Activated CD4-positive, alpha-beta T cell treated with anti-CD3 and anti-CD28 coated beads, Interleukin-2, amount 50 U/mL, for 1 hour (primary cell): Measurements from ENCODE around the gene OTUD7B.

ENCODE experiments used
- DNase-seq: peaks from one replicate; pipeline ENCODE4 v3.0.0-alpha.2; 2020

Gene OTUD7B

DNA sequence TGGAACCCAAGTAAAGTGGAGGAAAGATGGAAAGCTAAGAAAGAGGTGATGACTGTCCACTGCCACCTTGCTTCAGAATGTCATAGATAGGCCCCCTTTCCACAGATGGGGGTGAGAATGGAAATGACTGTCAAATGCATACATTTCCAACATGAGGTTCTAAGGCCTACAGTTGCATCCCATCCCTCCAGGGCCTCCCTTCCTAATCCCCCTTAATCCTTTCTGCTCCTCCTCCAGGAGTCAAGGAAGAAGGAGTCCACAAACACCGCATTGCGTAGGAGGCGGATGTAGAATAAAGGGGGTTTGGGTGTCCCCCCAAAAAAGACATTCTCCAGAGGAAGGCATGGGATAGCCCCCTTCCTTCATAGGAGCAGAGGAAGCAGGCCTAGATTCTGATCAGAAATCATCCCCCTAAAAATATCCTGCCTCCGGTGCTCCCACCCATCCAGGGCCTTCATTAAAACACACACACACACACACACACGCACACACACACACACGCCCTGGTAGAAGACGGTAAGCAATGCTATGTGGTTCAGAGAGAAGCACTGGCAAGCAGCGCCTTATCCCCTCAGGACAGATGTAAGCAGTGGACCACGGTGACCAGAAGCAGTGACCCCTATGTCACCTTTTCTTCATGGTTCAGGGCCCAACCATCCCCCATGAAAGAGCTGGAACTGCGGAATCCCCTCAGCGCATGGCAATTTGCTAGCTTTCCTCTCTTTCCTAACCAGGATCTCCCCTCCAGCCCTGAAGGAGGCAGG lies 94.9 kb downstream of the OTUD7B start:
- DNase-seq, result no peak

DNA sequence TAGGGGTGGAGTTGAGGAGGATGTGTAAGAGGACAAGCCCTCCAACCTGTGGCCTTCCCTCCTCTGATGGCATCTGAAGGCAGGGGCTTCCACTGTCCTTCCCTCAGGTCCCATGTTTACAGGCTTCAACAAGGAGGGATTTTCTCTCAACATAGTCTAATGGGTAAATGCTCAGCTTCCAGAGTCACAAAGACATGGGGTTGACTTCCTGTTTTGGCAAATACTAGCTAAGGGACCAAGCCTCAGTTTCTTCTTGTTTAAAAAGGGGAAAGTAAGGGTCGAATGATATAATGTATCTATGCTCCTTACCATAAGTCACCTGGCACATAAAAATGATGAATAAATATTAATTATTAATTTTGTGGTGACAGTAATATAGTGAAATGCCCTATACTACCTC lies 96.0 kb downstream of the OTUD7B start:
- no peak for DNase-seq

DNA sequence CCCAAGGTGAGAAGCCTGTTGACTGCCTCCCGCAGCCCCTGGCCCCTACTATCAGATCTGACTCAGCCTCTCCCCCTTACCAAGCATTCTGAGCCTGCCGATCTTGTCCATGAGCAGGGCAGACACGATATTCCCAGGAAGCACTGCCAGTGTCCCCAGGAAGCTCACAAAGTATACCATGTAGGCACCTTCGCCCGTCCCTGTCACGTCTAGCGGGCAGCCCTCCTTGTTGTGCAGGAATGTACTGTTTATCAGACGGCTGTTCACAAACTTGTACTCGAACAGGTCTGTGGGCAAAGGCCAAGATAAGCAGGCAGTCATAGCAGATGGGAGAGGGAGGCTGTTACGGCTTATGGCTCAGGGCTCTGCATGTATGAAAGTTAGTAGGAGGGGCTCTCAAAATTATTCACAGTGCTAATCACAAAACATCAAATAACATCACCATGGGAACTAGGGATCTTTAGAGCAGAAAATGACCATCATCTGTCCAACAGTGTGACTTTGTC lies 103.9 kb downstream of the OTUD7B start:
- no peak for DNase-seq

- no peak for DNase-seq
Measured at GRCh38 chr1:149903836-149904491, 106.6 kb downstream of the OTUD7B start.

DNA sequence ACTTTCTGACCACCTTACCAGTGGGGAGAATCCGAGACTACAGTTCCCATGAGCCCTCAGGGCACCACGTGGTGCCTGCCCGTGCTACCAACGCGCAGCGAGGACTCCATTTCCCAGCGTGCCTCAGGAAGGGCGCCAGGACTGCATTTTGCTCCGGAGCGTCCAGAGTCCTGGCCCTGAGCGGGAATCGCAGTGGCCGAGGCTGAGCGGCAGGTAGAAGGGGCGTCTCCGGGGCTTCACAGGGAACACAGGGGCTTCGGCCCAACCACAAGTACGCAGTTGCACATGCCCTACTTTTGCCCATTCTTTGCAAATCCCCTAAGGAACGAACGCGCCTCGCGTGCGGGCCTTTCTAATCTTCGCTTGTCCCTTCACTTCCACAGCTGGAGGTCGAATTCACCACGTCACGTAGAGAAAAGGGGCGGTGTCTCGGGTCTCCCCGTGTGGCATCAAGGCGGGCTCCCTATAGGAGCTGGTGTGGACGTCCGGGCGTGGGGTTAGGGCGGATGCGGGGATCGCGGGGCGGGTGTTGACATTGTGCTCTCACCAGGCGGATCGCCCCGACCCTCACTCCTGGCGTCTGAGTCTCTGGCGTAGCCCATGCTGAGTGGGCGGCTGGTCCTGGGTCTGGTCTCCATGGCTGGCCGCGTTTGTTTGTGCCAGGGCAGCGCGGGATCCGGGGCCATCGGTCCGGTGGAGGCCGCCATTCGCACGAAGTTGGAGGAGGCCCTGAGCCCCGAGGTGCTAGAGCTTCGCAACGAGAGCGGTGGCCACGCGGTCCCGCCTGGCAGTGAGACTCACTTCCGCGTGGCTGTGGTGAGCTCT lies 110.9 kb downstream of the OTUD7B start, which contains the start of gene BOLA1:
Gene BOLA1, plus strand, starts transcription at position 109 of the 825 bp plus-strand sequence. Its CDS starts 492 bp downstream, at position 601.
- DNase-seq, result peak; percentile 77

DNA sequence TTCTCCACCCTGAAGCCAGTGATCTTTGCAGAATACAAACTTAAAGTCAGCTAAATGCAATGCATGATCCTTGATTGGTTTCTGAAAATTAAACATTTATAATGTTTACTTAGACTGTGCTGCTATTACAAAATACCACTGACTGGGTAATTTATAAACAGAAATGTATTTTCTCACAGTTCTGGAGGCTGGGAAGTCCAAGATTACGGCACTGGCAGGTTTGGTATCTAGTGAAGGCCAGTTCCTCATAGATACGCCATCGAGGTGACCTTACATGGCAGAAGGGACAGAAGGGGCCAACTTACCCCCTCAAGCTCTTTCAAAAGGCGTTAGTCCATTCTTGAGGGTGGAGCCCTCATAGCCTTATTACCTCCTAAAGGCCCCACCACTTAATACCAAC lies 114.0 kb downstream of the OTUD7B start:
- DNase-seq, result no peak

GRCh38 chr1:149888999-149889289 lies 121.6 kb downstream of the OTUD7B start:
- no peak for DNase-seq

GRCh38 chr1:149888247-149888998 lies 122.1 kb downstream of the OTUD7B start:
- DNase-seq, result peak; percentile 64
